Body of pancreas (tissue), 4 donors: ENCODE results near the gene LIN7A. TPM values are rescaled to one million over a fixed set of nuclear protein-coding genes. Genes with fewer than 3 reads are reported as not detected.
"Not testable (repeated sequence)": the region's sequence is repeated elsewhere in the genome, so short reads cannot be mapped to it uniquely, and the experiment has no call there.

Source experiments
- ATAC-seq: fragments of 150-250 bp; one replicate; pipeline ENCODE4 v1.9.1; 2016
- DNase-seq, 4 donors: peaks; one replicate each; pipeline ENCODE4 v3.0.0-alpha.2; 2019
- H3K27ac ChIP-seq, 4 donors: fragments of 200-600 bp; sonication (generic); 1 replicate in 3 of 4; 2 replicates in 1 of 4; pipeline versions ENCODE4 v1.5.1 to v1.6.1; 2016 to 2019; ENCODE audit warnings: mild to moderate bottlenecking in 1 of 4, mixed read lengths in 1 of 4, moderate library complexity in 1 of 4
- H3K27me3 ChIP-seq, 2 donors: fragments of 200-600 bp; sonication (generic); one replicate each; pipeline ENCODE4 v1.6.0; 2016; ENCODE audit warnings: mild to moderate bottlenecking in 1 of 2
- H3K36me3 ChIP-seq, 2 donors: fragments of 200-600 bp; sonication (generic); replicated peaks in 1 of 2; 2 replicates each; pipeline ENCODE4 v1.5.1; 2016; ENCODE audit warnings: low read depth in 2 of 2; ENCODE audit not compliant: insufficient read depth in 1 of 2
- H3K4me1 ChIP-seq: fragments of 200-600 bp; sonication (generic); one replicate; pipeline ENCODE4 v1.6.0; 2016
- H3K4me3 ChIP-seq, 2 donors: fragments of 200-600 bp; sonication (generic); 1 replicate in 1 of 2; 2 replicates in 1 of 2; pipeline ENCODE4 v1.5.1; 2016 to 2019
- H3K9me3 ChIP-seq, 3 donors: fragments of 200-600 bp; sonication (generic); 1 replicate in 2 of 3; 2 replicates in 1 of 3; pipeline ENCODE4 v1.5.1; 2016
- POLR2A ChIP-seq, 3 donors: fragments of 450-650 bp; IDR thresholded peaks; one replicate each; pipeline ENCODE4 v1.6.1; 2016; ENCODE audit warnings: antibody characterized with exemption in 3 of 3, mild to moderate bottlenecking in 2 of 3
- WGBS, 2 donors: methylation state at CpG; one replicate each; pipeline ENCODE4 v1.1.5; 2017; 5-methylcytosine and 5-hydroxymethylcytosine counted together
- intact Hi-C: fragments of 100-400 bp; cut with DNase I; formaldehyde crosslinking; loops from one replicate; pipeline ENCODE4 v1.15.1; 2023
- total RNA-seq, 2 donors: library from RNA; depleted of rRNA; stranded (reverse); fragments of >200 nt; gene quantifications; one replicate each; pipeline ENCODE4 v1.1.0, GENCODE V29; 2016
- TF ChIP-seq, protein P1 (sequence below), 7 experiments: fragments of 450-650 bp in 4 of 7; fragments of 200-600 bp in 3 of 7; sonication (generic) in 3 of 7; IDR thresholded peaks; one replicate each; pipeline ENCODE4 v1.5.1; 2016 to 2019; ENCODE audit warnings: antibody characterized with exemption in 7 of 7

LIN7A gene
- total RNA-seq, 2 donors from 2014 or later, result 0.66 to 1.0 TPM

DNA sequence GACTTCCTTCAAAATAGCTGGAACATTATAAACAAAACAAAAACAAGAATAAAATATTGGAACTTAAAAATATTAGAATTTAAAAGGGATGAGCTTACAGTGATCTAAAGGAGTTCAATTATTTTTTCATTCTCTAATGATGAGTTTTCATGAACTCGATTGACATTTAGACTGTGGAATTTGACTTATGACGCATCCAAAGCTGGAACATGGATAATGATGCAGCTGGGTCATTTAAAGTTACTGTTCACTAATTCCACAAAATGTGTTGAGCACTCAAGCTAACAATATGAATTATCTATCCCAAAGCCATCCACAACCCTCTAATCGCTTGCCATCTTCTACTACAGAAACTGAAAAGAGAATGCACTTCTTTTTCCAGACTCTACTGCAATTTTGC, 42.5 kb downstream of the LIN7A start:
- Histone ChIP-seq H3K4me3 (no peak overlapping the region), H3K36me3 (no peaks in the 10 kb centered on the region), H3K9me3 (no peaks in the 10 kb centered on the region), H3K27ac (no peak overlapping the region), H3K4me1 (no peaks in the 10 kb centered on the region), H3K27me3 (no peaks in the 10 kb centered on the region)
- intact Hi-C loops, result no loop called here
- DNase-seq (no peak), ATAC-seq (no peak)
- TF ChIP-seq, protein P1, sequence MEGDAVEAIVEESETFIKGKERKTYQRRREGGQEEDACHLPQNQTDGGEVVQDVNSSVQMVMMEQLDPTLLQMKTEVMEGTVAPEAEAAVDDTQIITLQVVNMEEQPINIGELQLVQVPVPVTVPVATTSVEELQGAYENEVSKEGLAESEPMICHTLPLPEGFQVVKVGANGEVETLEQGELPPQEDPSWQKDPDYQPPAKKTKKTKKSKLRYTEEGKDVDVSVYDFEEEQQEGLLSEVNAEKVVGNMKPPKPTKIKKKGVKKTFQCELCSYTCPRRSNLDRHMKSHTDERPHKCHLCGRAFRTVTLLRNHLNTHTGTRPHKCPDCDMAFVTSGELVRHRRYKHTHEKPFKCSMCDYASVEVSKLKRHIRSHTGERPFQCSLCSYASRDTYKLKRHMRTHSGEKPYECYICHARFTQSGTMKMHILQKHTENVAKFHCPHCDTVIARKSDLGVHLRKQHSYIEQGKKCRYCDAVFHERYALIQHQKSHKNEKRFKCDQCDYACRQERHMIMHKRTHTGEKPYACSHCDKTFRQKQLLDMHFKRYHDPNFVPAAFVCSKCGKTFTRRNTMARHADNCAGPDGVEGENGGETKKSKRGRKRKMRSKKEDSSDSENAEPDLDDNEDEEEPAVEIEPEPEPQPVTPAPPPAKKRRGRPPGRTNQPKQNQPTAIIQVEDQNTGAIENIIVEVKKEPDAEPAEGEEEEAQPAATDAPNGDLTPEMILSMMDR (IDR thresholded peaks at IDR 0.05), result no peak
- TF ChIP-seq POLR2A (IDR thresholded peaks at IDR 0.05), result no peak
- 79 to 85% methylated on average over 3 of the region's 3 CpGs for WGBS, 2 donors

DNA sequence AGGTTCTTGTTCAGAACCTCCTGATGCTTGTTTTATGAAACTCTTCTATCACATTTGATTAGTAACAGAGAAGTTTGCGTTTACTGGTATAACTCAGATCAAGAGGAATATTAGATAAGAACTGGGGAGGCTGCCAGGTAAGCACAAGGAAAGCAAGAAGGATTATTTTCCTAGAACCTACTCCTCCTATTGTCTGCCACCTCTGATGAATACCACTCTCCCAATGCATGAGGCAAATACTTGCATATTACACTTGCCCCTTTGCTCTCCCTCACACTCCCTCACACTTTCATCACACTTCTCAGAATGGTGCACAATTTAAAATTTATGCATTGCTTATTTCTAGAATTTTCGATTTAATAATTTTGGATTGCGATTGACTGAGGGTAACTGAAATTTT, 43.6 kb downstream of the LIN7A start:
- no peak for TF ChIP-seq POLR2A (IDR thresholded peaks at IDR 0.05)
- TF ChIP-seq, protein P1 (IDR thresholded peaks at IDR 0.05), result no peak
- Histone ChIP-seq H3K27me3 (no peaks in the 10 kb centered on the region), H3K36me3 (no peaks in the 10 kb centered on the region), H3K9me3 (no peaks in the 10 kb centered on the region), H3K4me1 (no peaks in the 10 kb centered on the region), H3K4me3 (no peak overlapping the region), H3K27ac (no peak overlapping the region)
- ATAC-seq (no peak), DNase-seq (no peak)
- 62 to 63% methylated on average over 3 of the region's 3 CpGs for WGBS, 2 donors
- intact Hi-C loops, result no loop called here

GRCh38 chr12:80892597-80893445, 44.9 kb downstream of the LIN7A start:
- no peak overlapping the region for H3K27ac ChIP-seq
- H3K36me3 ChIP-seq, result no peaks in the 10 kb centered on the region
- intact Hi-C loops, result no loop called here
- ATAC-seq, result no peak
- no peaks in the 10 kb centered on the region for H3K9me3 ChIP-seq
- H3K4me1 ChIP-seq, result no peaks in the 10 kb centered on the region
- WGBS, 2 donors, result 57 to 59% methylated on average over 7 of the region's 7 CpGs
- H3K27me3 ChIP-seq, result no peaks in the 10 kb centered on the region
- DNase-seq, result no peak
- H3K4me3 ChIP-seq, result no peak overlapping the region
- TF ChIP-seq, protein P1 (IDR thresholded peaks at IDR 0.05), result no peak
- TF ChIP-seq POLR2A (IDR thresholded peaks at IDR 0.05), result no peak

- intact Hi-C loops, result no loop called here
- ATAC-seq (no peak), DNase-seq (no peak)
- Histone ChIP-seq H3K27ac (no peak overlapping the region), H3K27me3 (no peaks in the 10 kb centered on the region), H3K36me3 (no peaks in the 10 kb centered on the region), H3K4me1 (no peaks in the 10 kb centered on the region), H3K4me3 (no peak overlapping the region), H3K9me3 (no peaks in the 10 kb centered on the region)
- TF ChIP-seq POLR2A (IDR thresholded peaks at IDR 0.05), result no peak
- TF ChIP-seq, protein P1 (IDR thresholded peaks at IDR 0.05), result no peak
- 50 to 53% methylated on average over 1 of the region's 1 CpG for WGBS, 2 donors
These were observed 53.1 kb downstream of the LIN7A start for GRCh38 chr12:80884651-80885050.

DNA sequence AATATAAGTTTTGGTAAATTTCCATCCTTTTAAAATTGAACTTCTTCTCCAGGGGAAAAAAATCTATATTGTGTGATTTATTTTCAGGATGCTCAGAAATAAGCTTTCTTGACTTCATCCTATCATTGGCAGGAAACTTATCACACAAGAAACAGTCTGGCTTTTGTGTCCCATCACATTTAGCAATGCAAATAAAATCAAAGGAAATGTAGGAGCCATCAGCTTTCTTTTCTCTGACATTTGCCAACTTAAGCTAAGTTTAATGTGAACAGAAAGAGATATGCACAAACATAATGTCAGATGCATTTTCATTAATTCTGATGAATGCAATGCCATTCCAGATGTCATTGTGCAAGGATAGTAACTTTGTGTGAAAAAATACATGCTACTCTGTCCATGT, 56.6 kb downstream of the LIN7A start:
- Histone ChIP-seq H3K9me3 (no peaks in the 10 kb centered on the region), H3K36me3 (no peaks in the 10 kb centered on the region), H3K4me3 (no peak overlapping the region), H3K27me3 (no peaks in the 10 kb centered on the region), H3K4me1 (no peaks in the 10 kb centered on the region), H3K27ac (no peak overlapping the region)
- intact Hi-C loops, result no loop called here
- DNase-seq (no peak), ATAC-seq (no peak)
- TF ChIP-seq, protein P1 (IDR thresholded peaks at IDR 0.05), result no peak

- H3K27ac ChIP-seq, H3K36me3 ChIP-seq, DNase-seq, H3K4me1 ChIP-seq, ATAC-seq, H3K27me3 ChIP-seq, H3K4me3 ChIP-seq, H3K9me3 ChIP-seq, intact Hi-C loops: not testable (repeated sequence)
- 84 to 92% methylated on average over 8 of the region's 8 CpGs for WGBS, 2 donors
These were observed 59.3 kb downstream of the LIN7A start for GRCh38 chr12:80878452-80878851.
